ENCODE measurements around the gene RBM26.

GRCh38 chr13:79404361-79404760 is 1.7 kb downstream of the RBM26 start:
- no peak for TF ChIP-seq EGR1 (IDR thresholded peaks at IDR 0.05; ENCODE audit: low read depth in 2 of 2)
- TF ChIP-seq CTCF (IDR thresholded peaks at IDR 0.05; ENCODE audit: low read depth, low read length, missing input control), result no peak
- no peak for TF ChIP-seq RXRA (IDR thresholded peaks at IDR 0.05)
